A549 (cell line): Measurements from ENCODE around the gene BANP. TPM values are rescaled to one million over a fixed set of nuclear protein-coding genes. Genes with fewer than 3 reads are reported as not detected.

Experiments
- ATAC-seq, 2 experiments: fragments of 200-7000 bp in 1 of 2; fragments of >200 bp in 1 of 2; cut with Nextera tagmentation in 1 of 2; cut with Tn5 transposase in 1 of 2; 3 replicates each; pipeline versions ENCODE4 v1.8.0 to v1.9.1; 2018 to 2020; ENCODE audit warnings: mild to moderate bottlenecking in 1 of 2, moderate library complexity in 1 of 2
- CTCF ChIA-PET: fragments of 300-600 bp; sonication (Branson Sonifier 250); formaldehyde crosslinking; extraction: SDS; loops from one replicate; lab custom pipeline; 2021; ENCODE audit warnings: antibody characterized with exemption, inconsistent platforms; lab: Yijun Ruan, JAX
- POLR2A ChIA-PET: fragments of 350-600 bp; formaldehyde crosslinking; extraction: SDS; loops from one replicate; lab custom pipeline; 2021; ENCODE audit warnings: antibody characterized with exemption, inconsistent platforms; lab: Yijun Ruan, JAX
- DNase-seq, 2 experiments: peaks; one replicate each; pipeline versions ENCODE4 v3.0.0 to v3.0.0-alpha.2; 2011 to 2016; ENCODE audit warnings: low read depth in 1 of 2, low spot score in 1 of 2
- FAIRE-seq: peaks from 2 replicates; lab custom pipeline; 2011; peaks lifted over from hg19 to GRCh38; lab: Jason Lieb, UNC
- H3K27ac ChIP-seq, 2 experiments: fragments of >200 bp; sonication (Bioruptor Twin); formaldehyde crosslinking; 3 replicates each; pipeline ENCODE4 v1.5.1; 2016 to 2017
- H3K4me1 ChIP-seq: fragments of >200 bp; sonication (Bioruptor Twin); formaldehyde crosslinking; 3 replicates; pipeline ENCODE4 v1.6.1; 2016
- H3K4me2 ChIP-seq: fragments of >200 bp; sonication (Bioruptor Twin); formaldehyde crosslinking; 3 replicates; pipeline ENCODE4 v1.6.1; 2016
- H3K4me3 ChIP-seq: fragments of >200 bp; sonication (Bioruptor Twin); formaldehyde crosslinking; 3 replicates; pipeline ENCODE4 v1.5.1; 2016
- H3K9me3 ChIP-seq: fragments of >200 bp; sonication (Bioruptor Twin); formaldehyde crosslinking; 3 replicates; pipeline ENCODE4 v1.6.1; 2016
- CEBPB ChIP-seq, 2 experiments: fragments of >200 bp in 1 of 2; sonication (Bioruptor Twin) in 1 of 2; formaldehyde crosslinking in 1 of 2; IDR thresholded peaks; 2 replicates each; pipeline ENCODE4 v1.6.1; 2012 to 2016
- CHD4 ChIP-seq: fragments of 200-600 bp; sonication (generic); IDR thresholded peaks from 2 replicates; pipeline ENCODE4 v1.6.1; 2016; ENCODE audit warnings: antibody characterized with exemption, mild to moderate bottlenecking, borderline replicate concordance
- FOSB ChIP-seq: fragments of 250-450 bp; sonication (Bioruptor Pico); IDR thresholded peaks from 2 replicates; pipeline ENCODE4 v1.5.0; 2020; ENCODE audit warnings: mild to moderate bottlenecking, moderate library complexity
- FOSL2 ChIP-seq, 2 experiments: fragments of 450-650 bp in 1 of 2; fragments of >200 bp in 1 of 2; sonication (Bioruptor Twin) in 1 of 2; formaldehyde crosslinking; IDR thresholded peaks; 2 replicates each; pipeline versions ENCODE4 v1.5.0 to v1.6.1; 2016 to 2020; ENCODE audit warnings: mild to moderate bottlenecking in 1 of 2, moderate library complexity in 1 of 2
- JUN ChIP-seq, 2 experiments: fragments of >200 bp; sonication (Bioruptor Twin); formaldehyde crosslinking; IDR thresholded peaks; 2 replicates in 1 of 2; 3 replicates in 1 of 2; pipeline ENCODE4 v1.6.1; 2016 to 2017
- MAZ ChIP-seq: fragments of 150-350 bp; IDR thresholded peaks from 2 replicates; pipeline ENCODE4 v1.6.1; 2014; ENCODE audit warnings: antibody characterized with exemption, low read depth, low read length, borderline replicate concordance
- NFE2L2 ChIP-seq: fragments of 150-350 bp; conservative IDR thresholded peaks from 2 replicates; pipeline ENCODE4 v1.6.1; 2014; ENCODE audit warnings: low read length
- NPAS2 ChIP-seq: fragments of 250-450 bp; sonication (Bioruptor Pico); IDR thresholded peaks from 2 replicates; pipeline ENCODE4 v1.8.0; 2022; ENCODE audit warnings: mild to moderate bottlenecking, moderate library complexity, borderline replicate concordance
- PHF8 ChIP-seq: fragments of 200-600 bp; sonication (generic); IDR thresholded peaks from 2 replicates; pipeline ENCODE4 v1.6.1; 2016; ENCODE audit warnings: low read depth, mild to moderate bottlenecking, antibody characterized with exemption, moderate library complexity, borderline replicate concordance
- RARB ChIP-seq: fragments of 250-450 bp; sonication (Bioruptor Pico); IDR thresholded peaks from 2 replicates; pipeline ENCODE4 v1.8.0; 2021; ENCODE audit warnings: mild to moderate bottlenecking, moderate library complexity
- ZFP36 ChIP-seq: fragments of 450-650 bp; IDR thresholded peaks from 2 replicates; pipeline ENCODE4 v1.6.1; 2014; ENCODE audit warnings: borderline replicate concordance; ENCODE audit not compliant: partially characterized antibody
- WGBS: methylation state at CpG from one replicate; pipeline ENCODE4 v1.1.6; 2017; ENCODE audit errors: missing lambda C conversion rate; 5-methylcytosine and 5-hydroxymethylcytosine counted together
- polyA plus RNA-seq, 4 experiments: library from polyadenylated mRNA; depleted of rRNA in 3 of 4; stranded (reverse); fragments of >200 nt; fragmentation: RNase III in 1 of 4; extraction: RNeasy Plus Mini Kit Qiagen cat#74134 plus additional on column Dnase treatment in 1 of 4; gene quantifications; 2 replicates in 3 of 4; 3 replicates in 1 of 4; pipeline ENCODE4 v1.2.3, GENCODE V29; 2011 to 2017
- TF ChIP-seq, protein P1 (sequence below): fragments of >200 bp; sonication (Bioruptor Twin); formaldehyde crosslinking; IDR thresholded peaks from 3 replicates; pipeline ENCODE4 v1.6.1; 2016
- TF ChIP-seq, protein P2 (sequence below): fragments of 150-350 bp; IDR thresholded peaks from 2 replicates; pipeline ENCODE4 v1.6.1; 2014; ENCODE audit warnings: low read depth, mild to moderate bottlenecking, low read length
- TF ChIP-seq, protein P3 (sequence below): IDR thresholded peaks from 2 replicates; pipeline ENCODE4 v1.6.1; 2012; ENCODE audit warnings: low read depth, borderline replicate concordance
- TF ChIP-seq, protein P4 (sequence below): fragments of >200 bp; sonication (Bioruptor Twin); formaldehyde crosslinking; IDR thresholded peaks from 3 replicates; pipeline ENCODE4 v1.5.1; 2016
- TF ChIP-seq, protein P5 (sequence below): fragments of 250-450 bp; sonication (Bioruptor Pico); IDR thresholded peaks from 2 replicates; pipeline ENCODE4 v1.5.0; 2020; ENCODE audit warnings: low read depth, mild to moderate bottlenecking, moderate library complexity
- TF ChIP-seq, protein P6 (sequence below): fragments of 250-450 bp; sonication (Bioruptor Pico); IDR thresholded peaks from 2 replicates; pipeline ENCODE4 v1.5.0; 2021; ENCODE audit warnings: mild to moderate bottlenecking, moderate library complexity, borderline replicate concordance

The BANP gene
- polyA plus RNA-seq, 2 of the 4 experiments (the other 2 are of a cell fraction) = 17.1 to 17.2 TPM

DNA sequence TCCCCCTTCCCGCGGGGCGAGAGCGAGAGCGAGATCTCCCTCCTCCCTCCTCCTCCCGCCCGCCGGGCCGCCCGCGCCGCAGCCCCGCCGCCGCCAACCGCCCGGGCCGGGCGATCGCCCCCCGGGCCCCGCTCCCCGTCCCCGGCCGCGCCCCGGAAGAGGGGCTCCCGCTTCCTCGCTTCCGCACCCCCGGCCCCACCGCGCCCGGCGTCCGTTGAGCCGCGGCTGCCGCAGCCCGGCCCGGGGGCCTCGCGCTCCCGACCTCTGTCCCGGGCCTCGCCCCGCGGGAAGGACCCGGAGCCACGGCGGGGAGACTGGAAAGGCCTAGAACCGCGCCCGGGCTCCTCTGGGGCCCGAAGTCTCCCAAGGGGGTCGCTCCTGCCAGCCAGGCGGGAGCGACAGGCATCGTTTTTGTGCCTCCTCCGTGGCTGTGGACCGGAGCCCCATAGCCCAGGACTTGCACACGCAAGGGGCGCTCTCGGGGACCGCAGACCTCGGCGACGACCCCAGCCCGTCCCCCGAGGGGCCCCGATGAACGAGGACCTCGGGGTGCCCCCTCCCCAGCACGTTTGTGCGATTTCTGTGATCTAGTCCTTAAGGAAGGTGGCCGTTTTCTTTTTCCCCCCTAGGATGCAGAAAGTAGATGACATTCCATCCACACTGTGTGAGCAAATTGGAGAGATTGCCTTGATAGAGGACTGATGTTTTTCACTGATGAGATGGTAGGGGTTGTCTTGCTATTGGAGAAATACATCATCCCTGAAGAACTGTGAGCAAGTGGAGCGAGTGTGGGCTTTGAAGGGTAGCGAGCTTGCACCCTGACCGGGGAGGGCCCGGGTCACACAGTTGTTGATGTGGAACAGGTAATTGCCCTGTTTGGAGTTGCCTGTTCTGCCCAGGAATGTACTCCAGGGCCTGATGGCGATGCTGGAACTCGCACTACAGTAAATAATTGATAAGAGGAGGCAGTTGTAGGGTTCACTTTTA lies 611 bp downstream of the BANP start:
- Histone ChIP-seq H3K27ac (peak overlapping the region; percentile 95 to 96), H3K4me2 (peak overlapping the region; percentile 98), H3K4me1 (peaks cover 25% of the 10 kb centered on the region), H3K9me3 (no peaks in the 10 kb centered on the region), H3K4me3 (peak overlapping the region; percentile 98)
- FAIRE-seq (no peak), DNase-seq (no peak), ATAC-seq (peak in 1 of 2 experiments; percentile 4; a peak in 2 of 6 replicates)
- 5% methylated on average over 18 of the region's 82 CpGs for WGBS
- CTCF ChIA-PET = interaction anchor here (1.0 to 3.9 kb wide), 4 partner anchors 12 to 173 kb away, joined by 3 to 15 read pairs (median 4); no protein-coding TSS in a partner anchor
- TF ChIP-seq, protein P1, sequence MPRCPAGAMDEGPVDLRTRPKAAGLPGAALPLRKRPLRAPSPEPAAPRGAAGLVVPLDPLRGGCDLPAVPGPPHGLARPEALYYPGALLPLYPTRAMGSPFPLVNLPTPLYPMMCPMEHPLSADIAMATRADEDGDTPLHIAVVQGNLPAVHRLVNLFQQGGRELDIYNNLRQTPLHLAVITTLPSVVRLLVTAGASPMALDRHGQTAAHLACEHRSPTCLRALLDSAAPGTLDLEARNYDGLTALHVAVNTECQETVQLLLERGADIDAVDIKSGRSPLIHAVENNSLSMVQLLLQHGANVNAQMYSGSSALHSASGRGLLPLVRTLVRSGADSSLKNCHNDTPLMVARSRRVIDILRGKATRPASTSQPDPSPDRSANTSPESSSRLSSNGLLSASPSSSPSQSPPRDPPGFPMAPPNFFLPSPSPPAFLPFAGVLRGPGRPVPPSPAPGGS = peak; percentile 82; the same call in 2 of the 3 replicates
- TF ChIP-seq MAZ = 0 out of 2 replicates have a peak, but pooled peaks have one; percentile 2
- TF ChIP-seq PHF8 = peak; percentile 52; the same call in 1 of the 2 replicates
- TF ChIP-seq, protein P2, sequence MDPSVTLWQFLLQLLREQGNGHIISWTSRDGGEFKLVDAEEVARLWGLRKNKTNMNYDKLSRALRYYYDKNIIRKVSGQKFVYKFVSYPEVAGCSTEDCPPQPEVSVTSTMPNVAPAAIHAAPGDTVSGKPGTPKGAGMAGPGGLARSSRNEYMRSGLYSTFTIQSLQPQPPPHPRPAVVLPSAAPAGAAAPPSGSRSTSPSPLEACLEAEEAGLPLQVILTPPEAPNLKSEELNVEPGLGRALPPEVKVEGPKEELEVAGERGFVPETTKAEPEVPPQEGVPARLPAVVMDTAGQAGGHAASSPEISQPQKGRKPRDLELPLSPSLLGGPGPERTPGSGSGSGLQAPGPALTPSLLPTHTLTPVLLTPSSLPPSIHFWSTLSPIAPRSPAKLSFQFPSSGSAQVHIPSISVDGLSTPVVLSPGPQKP = no peak
- peak in 1 of 2 experiments; percentile 73; a peak in 2 of 5 replicates for TF ChIP-seq JUN (IDR thresholded peaks at IDR 0.05)
- TF ChIP-seq RARB (CRISPR knock-in tag) = no peak
- POLR2A ChIA-PET = interaction anchor here (1.0 to 1.2 kb wide), 6 partner anchors 12 to 618 kb away, joined by 3 to 9 read pairs (median 3); partner anchors contain the start of genes FBXO31 and ZC3H18

DNA sequence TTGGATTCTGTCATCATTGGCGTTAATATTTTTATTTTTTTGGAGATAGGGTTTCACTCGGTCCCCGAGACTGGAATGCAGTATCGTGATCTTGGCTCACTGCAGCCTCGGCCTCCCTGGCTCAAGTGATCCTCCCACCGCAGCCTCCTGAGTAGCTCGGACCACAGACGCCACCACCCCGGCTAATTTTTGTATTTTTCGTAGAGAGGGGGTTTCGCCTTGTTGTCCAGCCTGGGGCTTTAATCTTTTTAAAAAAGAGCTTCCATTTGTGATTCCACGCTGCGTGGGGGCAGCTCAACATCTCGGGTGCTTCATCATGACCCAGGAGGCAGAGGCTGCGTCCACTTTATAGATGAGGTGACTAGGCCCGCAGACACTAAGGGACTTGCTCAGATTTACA lies 1.5 kb downstream of the BANP start:
- no peak for TF ChIP-seq ZFP36
- no peak for TF ChIP-seq CEBPB (IDR thresholded peaks at IDR 0.05)
- TF ChIP-seq, protein P3, sequence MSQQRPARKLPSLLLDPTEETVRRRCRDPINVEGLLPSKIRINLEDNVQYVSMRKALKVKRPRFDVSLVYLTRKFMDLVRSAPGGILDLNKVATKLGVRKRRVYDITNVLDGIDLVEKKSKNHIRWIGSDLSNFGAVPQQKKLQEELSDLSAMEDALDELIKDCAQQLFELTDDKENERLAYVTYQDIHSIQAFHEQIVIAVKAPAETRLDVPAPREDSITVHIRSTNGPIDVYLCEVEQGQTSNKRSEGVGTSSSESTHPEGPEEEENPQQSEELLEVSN = no peak
- POLR2A ChIA-PET = no interaction called here
- Histone ChIP-seq H3K4me1 (peaks cover 25% of the 10 kb centered on the region), H3K4me3 (peak overlapping the region; percentile 98), H3K9me3 (no peaks in the 10 kb centered on the region), H3K4me2 (peak overlapping the region; percentile 98), H3K27ac (peak overlapping the region; percentile 95 to 96)
- FAIRE-seq = no peak
- no peak for ATAC-seq
- CTCF ChIA-PET = interaction anchor here (0.7 to 3.9 kb wide), 3 partner anchors 20 to 30 kb away, joined by 3 to 15 read pairs (median 4); no protein-coding TSS in a partner anchor
- 90% methylated on average over 16 of the region's 16 CpGs for WGBS
- no peak for DNase-seq

DNA sequence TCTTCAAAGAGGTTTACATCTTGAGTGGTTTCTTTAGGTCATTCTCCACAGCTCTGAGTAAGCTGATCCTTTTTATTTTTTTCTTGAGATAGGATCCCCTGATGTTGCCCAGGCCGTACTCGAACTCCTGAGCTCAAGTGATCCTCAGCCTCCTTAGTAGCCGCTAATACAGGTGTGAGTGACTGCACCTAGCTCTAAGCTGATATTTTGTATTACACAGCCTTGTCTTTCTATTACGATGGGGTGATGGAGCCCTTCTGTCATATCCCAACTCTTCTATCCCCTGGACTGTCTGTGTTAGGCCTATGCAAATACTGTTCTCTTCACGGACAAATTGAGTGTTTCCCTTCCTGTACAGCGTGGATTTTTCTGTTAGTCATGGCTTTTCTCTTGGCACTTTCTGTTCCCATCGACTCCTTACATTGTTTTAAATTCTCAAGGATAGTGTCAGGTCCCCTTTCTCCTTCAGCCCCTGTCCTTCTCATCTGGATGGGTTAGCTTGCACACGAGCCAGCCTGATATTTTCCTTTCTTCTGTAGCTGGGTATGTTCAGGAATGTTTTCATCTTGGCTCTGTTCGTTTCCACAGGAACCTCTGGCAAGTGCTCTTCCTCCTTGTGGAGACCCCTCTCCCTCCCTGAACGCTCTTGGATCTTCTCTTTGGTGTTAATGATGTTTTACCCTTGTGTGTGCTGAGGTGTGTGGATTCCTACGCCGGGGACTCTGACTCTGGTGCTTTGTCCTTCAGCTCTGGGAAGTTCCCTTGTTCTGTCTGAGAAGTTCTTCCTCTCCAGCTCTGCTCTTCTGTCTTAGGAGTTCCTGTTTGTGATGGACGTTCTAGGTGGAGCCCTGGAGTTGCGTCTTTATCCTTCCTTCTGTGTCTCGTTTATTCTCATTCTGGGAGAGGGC lies 2.3 kb downstream of the BANP start:
- FAIRE-seq = no peak
- WGBS = 83% methylated on average over 15 of the region's 15 CpGs
- Histone ChIP-seq H3K27ac (no peak overlapping the region), H3K4me2 (peak overlapping the region; percentile 98; the same call in 2 of the 3 replicates), H3K4me1 (peaks cover 25% of the 10 kb centered on the region), H3K9me3 (no peaks in the 10 kb centered on the region), H3K4me3 (no peak overlapping the region)
- CTCF ChIA-PET = interaction anchor here (0.7 to 3.9 kb wide), 4 partner anchors 9 to 29 kb away, joined by 3 to 15 read pairs (median 4); no protein-coding TSS in a partner anchor
- no peak for ATAC-seq
- POLR2A ChIA-PET = no interaction called here
- no peak for DNase-seq
- TF ChIP-seq NPAS2 (CRISPR knock-in tag) (no peak), NFE2L2 (no peak), FOSL2 (IDR thresholded peaks at IDR 0.05) (no peak), FOSL2 (CRISPR knock-in tag; IDR thresholded peaks at IDR 0.05) (no peak), CHD4 (no peak), FOSB (no peak)
- TF ChIP-seq, protein P4, sequence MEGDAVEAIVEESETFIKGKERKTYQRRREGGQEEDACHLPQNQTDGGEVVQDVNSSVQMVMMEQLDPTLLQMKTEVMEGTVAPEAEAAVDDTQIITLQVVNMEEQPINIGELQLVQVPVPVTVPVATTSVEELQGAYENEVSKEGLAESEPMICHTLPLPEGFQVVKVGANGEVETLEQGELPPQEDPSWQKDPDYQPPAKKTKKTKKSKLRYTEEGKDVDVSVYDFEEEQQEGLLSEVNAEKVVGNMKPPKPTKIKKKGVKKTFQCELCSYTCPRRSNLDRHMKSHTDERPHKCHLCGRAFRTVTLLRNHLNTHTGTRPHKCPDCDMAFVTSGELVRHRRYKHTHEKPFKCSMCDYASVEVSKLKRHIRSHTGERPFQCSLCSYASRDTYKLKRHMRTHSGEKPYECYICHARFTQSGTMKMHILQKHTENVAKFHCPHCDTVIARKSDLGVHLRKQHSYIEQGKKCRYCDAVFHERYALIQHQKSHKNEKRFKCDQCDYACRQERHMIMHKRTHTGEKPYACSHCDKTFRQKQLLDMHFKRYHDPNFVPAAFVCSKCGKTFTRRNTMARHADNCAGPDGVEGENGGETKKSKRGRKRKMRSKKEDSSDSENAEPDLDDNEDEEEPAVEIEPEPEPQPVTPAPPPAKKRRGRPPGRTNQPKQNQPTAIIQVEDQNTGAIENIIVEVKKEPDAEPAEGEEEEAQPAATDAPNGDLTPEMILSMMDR = no peak
- TF ChIP-seq, protein P5, sequence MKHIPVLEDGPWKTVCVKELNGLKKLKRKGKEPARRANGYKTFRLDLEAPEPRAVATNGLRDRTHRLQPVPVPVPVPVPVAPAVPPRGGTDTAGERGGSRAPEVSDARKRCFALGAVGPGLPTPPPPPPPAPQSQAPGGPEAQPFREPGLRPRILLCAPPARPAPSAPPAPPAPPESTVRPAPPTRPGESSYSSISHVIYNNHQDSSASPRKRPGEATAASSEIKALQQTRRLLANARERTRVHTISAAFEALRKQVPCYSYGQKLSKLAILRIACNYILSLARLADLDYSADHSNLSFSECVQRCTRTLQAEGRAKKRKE = no peak
- TF ChIP-seq, protein P6, sequence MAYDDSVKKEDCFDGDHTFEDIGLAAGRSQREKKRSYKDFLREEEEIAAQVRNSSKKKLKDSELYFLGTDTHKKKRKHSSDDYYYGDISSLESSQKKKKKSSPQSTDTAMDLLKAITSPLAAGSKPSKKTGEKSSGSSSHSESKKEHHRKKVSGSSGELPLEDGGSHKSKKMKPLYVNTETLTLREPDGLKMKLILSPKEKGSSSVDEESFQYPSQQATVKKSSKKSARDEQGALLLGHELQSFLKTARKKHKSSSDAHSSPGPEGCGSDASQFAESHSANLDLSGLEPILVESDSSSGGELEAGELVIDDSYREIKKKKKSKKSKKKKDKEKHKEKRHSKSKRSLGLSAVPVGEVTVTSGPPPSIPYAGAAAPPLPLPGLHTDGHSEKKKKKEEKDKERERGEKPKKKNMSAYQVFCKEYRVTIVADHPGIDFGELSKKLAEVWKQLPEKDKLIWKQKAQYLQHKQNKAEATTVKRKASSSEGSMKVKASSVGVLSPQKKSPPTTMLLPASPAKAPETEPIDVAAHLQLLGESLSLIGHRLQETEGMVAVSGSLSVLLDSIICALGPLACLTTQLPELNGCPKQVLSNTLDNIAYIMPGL = no peak
